Loucy (cell line): ENCODE data around the gene CXCL14.

Source experiments
- H2AFZ ChIP-seq: fragments of 200-600 bp; sonication (generic); 2 replicates; pipeline ENCODE4 v1.6.0; 2016; ENCODE audit warnings: antibody characterized with exemption, mild to moderate bottlenecking, low read length, moderate library complexity
- H3F3A ChIP-seq: fragments of 200-600 bp; 2 replicates; pipeline ENCODE4 v1.6.0; 2016; ENCODE audit warnings: antibody characterized with exemption, low read depth, mild to moderate bottlenecking
- H3K27me3 ChIP-seq: fragments of 200-600 bp; sonication (generic); 2 replicates; pipeline ENCODE4 v1.6.1; 2014; ENCODE audit warnings: low read length, mild to moderate bottlenecking; ENCODE audit not compliant: insufficient read depth, poor library complexity, severe bottlenecking
- H3K36me3 ChIP-seq: fragments of 200-600 bp; sonication (generic); 2 replicates; pipeline ENCODE4 v1.6.1; 2016; ENCODE audit warnings: low read length; ENCODE audit not compliant: insufficient read depth
- H3K4me1 ChIP-seq: fragments of 200-600 bp; sonication (generic); 2 replicates; pipeline ENCODE4 v1.5.1; 2014; ENCODE audit warnings: low read length, mild to moderate bottlenecking; ENCODE audit not compliant: insufficient read depth, poor library complexity, severe bottlenecking
- H3K4me2 ChIP-seq: fragments of 200-600 bp; sonication (generic); 2 replicates; pipeline ENCODE4 v1.6.0; 2014; ENCODE audit warnings: antibody characterized with exemption, low read length, low read depth, mild to moderate bottlenecking; ENCODE audit not compliant: poor library complexity, severe bottlenecking
- H3K4me3 ChIP-seq: fragments of 200-600 bp; sonication (generic); 2 replicates; pipeline ENCODE4 v1.5.1; 2014; ENCODE audit warnings: low read length, mild to moderate bottlenecking, mixed read lengths; ENCODE audit not compliant: poor library complexity, severe bottlenecking
- H3K79me2 ChIP-seq: fragments of 200-600 bp; sonication (generic); 2 replicates; pipeline ENCODE4 v1.6.1; 2014; ENCODE audit warnings: low read length; ENCODE audit not compliant: insufficient read depth
- H3K9ac ChIP-seq: fragments of 200-600 bp; sonication (generic); 2 replicates; pipeline ENCODE4 v1.6.0; 2014; ENCODE audit warnings: mild to moderate bottlenecking, low read depth, low read length, moderate library complexity; ENCODE audit not compliant: poor library complexity, severe bottlenecking
- H3K9me2 ChIP-seq: fragments of 200-600 bp; sonication (generic); replicated peaks from 2 replicates; pipeline ENCODE4 v1.6.1; 2016; ENCODE audit warnings: low read depth, low read length, mixed read lengths
- H3K9me3 ChIP-seq: fragments of 200-600 bp; sonication (generic); 2 replicates; pipeline ENCODE4 v1.6.1; 2014; ENCODE audit warnings: mild to moderate bottlenecking, antibody characterized with exemption, low read length, low read depth; ENCODE audit not compliant: insufficient read depth
- H4K20me1 ChIP-seq: fragments of 200-600 bp; sonication (generic); 2 replicates; pipeline ENCODE4 v1.6.0; 2014; ENCODE audit warnings: antibody characterized with exemption, low read length, mild to moderate bottlenecking; ENCODE audit not compliant: insufficient read depth, poor library complexity, severe bottlenecking
- CTCF ChIP-seq: fragments of 200-600 bp; sonication (generic); conservative IDR thresholded peaks from 2 replicates; pipeline ENCODE4 v1.5.1; 2014; ENCODE audit warnings: mild to moderate bottlenecking, antibody characterized with exemption, low read length
- EZH2phosphoT487 ChIP-seq: fragments of 200-600 bp; IDR thresholded peaks from 2 replicates; pipeline ENCODE4 v1.6.1; 2018; ENCODE audit warnings: antibody characterized with exemption, mild to moderate bottlenecking, moderate library complexity, borderline replicate concordance

The CXCL14 gene

DNA sequence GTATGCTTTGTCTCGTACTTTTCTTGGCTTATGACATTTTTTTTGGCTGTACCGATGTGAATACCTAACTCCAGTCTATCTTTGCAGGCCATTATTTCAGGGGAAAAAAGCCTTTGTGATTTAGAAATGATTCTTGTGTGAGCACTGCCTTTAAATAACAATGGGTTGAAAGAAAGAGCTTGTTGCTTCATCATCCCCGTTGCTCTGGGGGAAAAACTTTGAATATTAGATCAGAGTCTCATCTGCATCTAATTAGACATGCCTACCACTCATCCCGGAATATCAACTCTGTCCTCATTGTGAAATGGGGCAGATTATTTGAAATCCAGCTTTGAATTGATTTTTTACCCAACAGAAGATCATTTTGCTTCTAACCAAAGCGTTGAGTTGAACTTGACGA lies 13.5 kb downstream of the CXCL14 start:
- Histone ChIP-seq H3F3A (no peaks in the 10 kb centered on the region), H3K4me1 (no peaks in the 10 kb centered on the region), H3K9me2 (no peaks in the 10 kb centered on the region), H3K36me3 (no peaks in the 10 kb centered on the region), H3K9ac (no peak overlapping the region), H3K79me2 (no peaks in the 10 kb centered on the region), H2AFZ (no peak overlapping the region), H4K20me1 (no peaks in the 10 kb centered on the region), H3K27me3 (no peaks in the 10 kb centered on the region), H3K4me3 (no peak overlapping the region), H3K9me3 (no peaks in the 10 kb centered on the region), H3K4me2 (no peak overlapping the region)
- TF ChIP-seq EZH2phosphoT487 (no peak), CTCF (no peak)

- Histone ChIP-seq H3K9me3 (no peaks in the 10 kb centered on the region), H3K9ac (no peak overlapping the region), H3K79me2 (no peaks in the 10 kb centered on the region), H2AFZ (no peak overlapping the region), H3K4me1 (no peaks in the 10 kb centered on the region), H3K9me2 (no peaks in the 10 kb centered on the region), H4K20me1 (no peaks in the 10 kb centered on the region), H3F3A (no peaks in the 10 kb centered on the region), H3K27me3 (no peaks in the 10 kb centered on the region), H3K36me3 (no peaks in the 10 kb centered on the region), H3K4me3 (no peak overlapping the region), H3K4me2 (no peak overlapping the region)
- TF ChIP-seq EZH2phosphoT487, result no peak
- no peak for TF ChIP-seq CTCF
Measured at GRCh38 chr5:135564331-135564730, 14.5 kb downstream of the CXCL14 start.

DNA sequence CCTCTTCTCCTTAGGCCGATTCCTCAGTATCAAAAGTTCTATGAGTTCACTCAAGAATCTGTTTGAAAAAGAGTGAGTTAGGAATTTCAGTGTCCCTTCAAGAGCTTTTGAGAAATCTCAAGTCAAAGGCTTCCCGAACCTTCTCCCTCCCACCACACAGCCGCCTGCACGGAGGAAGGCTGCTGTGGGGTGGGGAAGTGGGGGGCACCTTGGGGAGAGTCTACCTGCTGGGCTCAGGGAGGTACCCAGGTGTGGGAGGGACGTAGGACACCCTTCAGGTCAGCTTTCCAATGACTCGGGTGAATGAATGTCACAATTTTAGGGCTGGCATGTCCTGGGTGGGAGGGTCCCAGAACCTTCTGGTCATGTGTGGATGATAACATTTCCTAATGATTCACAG lies 17.5 kb downstream of the CXCL14 start:
- H2AFZ ChIP-seq, result peak overlapping the region; percentile 80
- no peaks in the 10 kb centered on the region for H3K27me3 ChIP-seq
- no peaks in the 10 kb centered on the region for H3K9me2 ChIP-seq
- H3K79me2 ChIP-seq, result no peaks in the 10 kb centered on the region
- no peaks in the 10 kb centered on the region for H3K36me3 ChIP-seq
- H3K9me3 ChIP-seq, result no peaks in the 10 kb centered on the region
- no peaks in the 10 kb centered on the region for H4K20me1 ChIP-seq
- H3K4me3 ChIP-seq, result no peak overlapping the region
- H3F3A ChIP-seq, result no peaks in the 10 kb centered on the region
- no peak for TF ChIP-seq CTCF
- TF ChIP-seq EZH2phosphoT487, result no peak
- H3K9ac ChIP-seq, result no peak overlapping the region
- no peaks in the 10 kb centered on the region for H3K4me1 ChIP-seq
- no peak overlapping the region for H3K4me2 ChIP-seq
